ENCODE results near the gene WRNIP1. TPM values are rescaled to one million over a fixed set of nuclear protein-coding genes. Genes with fewer than 3 reads are reported as not detected.

WRNIP1 gene
- total and polyA plus RNA-seq, 10 of the 15 experiments (the other 5 are each of a cell fraction or from before 2014, with no cell fraction given), result 9.3 to 30.5 (median 24.3) TPM

GRCh38 chr6:2804516-2804915 lies 39.3 kb downstream of the WRNIP1 start:
- no peak for FAIRE-seq
- Histone ChIP-seq H3K9ac (ENCODE audit: control insufficient read depth, insufficient read depth, low read length) (no peak overlapping the region), H4K20me1 (ENCODE audit: control insufficient read depth, insufficient read depth) (no peaks in the 10 kb centered on the region), H3K4me3 (no peak overlapping the region), H3K4me2 (ENCODE audit: control insufficient read depth, insufficient read depth) (no peak overlapping the region), H3K9me3 (replicated peaks; ENCODE audit: control insufficient read depth, insufficient read depth, low read length) (no peaks in the 10 kb centered on the region; the same call in 2 of the 3 replicates), H3K36me3 (ENCODE audit: control insufficient read depth in 2 of 2, insufficient read depth in 2 of 2, low read length in 1 of 2) (no peaks in the 10 kb centered on the region), H3K27me3 (replicated peaks in 1 of 2; ENCODE audit: control insufficient read depth in 2 of 2, insufficient read depth in 2 of 2, low read length in 1 of 2) (no peaks in the 10 kb centered on the region), H3K79me2 (ENCODE audit: control insufficient read depth, insufficient read depth, low read length) (no peaks in the 10 kb centered on the region), H3K4me1 (ENCODE audit: control insufficient read depth, insufficient read depth, low read length) (no peaks in the 10 kb centered on the region), H3K27ac (ENCODE audit: control insufficient read depth, insufficient read depth) (no peak overlapping the region), H2AFZ (ENCODE audit: control insufficient read depth, low read depth, low read length) (no peak overlapping the region)
- no TSS peak for BruUV-seq (replicated peaks)
- ChIA-PET CTCF (no interaction called here), RAD21 (ENCODE audit: unreplicated experiment) (interaction anchor here (0.8 kb wide), 1 partner anchor 13 kb away, joined by 4 read pairs; no protein-coding TSS in a partner anchor), SMC1A (ENCODE audit: uncharacterized antibody, unreplicated experiment) (interaction anchor here (1.5 kb wide), 1 partner anchor 13 kb away, joined by 4 read pairs; no protein-coding TSS in a partner anchor), POLR2A (no interaction called here)
- in situ Hi-C loops (cut with MboI), result no loop called here
- no peak for DNase-seq (ENCODE audit: low read depth, low spot score)
- 76% methylated on average over 6 of the region's 6 CpGs for WGBS (ENCODE audit: insufficient coverage, insufficient replicate concordance, low lambda C conversion rate, missing lambda C conversion rate)
- intact Hi-C loops (cut with micrococcal nuclease; ENCODE audit: unreplicated experiment), result no loop called here
- TF ChIP-seq, protein P1, sequence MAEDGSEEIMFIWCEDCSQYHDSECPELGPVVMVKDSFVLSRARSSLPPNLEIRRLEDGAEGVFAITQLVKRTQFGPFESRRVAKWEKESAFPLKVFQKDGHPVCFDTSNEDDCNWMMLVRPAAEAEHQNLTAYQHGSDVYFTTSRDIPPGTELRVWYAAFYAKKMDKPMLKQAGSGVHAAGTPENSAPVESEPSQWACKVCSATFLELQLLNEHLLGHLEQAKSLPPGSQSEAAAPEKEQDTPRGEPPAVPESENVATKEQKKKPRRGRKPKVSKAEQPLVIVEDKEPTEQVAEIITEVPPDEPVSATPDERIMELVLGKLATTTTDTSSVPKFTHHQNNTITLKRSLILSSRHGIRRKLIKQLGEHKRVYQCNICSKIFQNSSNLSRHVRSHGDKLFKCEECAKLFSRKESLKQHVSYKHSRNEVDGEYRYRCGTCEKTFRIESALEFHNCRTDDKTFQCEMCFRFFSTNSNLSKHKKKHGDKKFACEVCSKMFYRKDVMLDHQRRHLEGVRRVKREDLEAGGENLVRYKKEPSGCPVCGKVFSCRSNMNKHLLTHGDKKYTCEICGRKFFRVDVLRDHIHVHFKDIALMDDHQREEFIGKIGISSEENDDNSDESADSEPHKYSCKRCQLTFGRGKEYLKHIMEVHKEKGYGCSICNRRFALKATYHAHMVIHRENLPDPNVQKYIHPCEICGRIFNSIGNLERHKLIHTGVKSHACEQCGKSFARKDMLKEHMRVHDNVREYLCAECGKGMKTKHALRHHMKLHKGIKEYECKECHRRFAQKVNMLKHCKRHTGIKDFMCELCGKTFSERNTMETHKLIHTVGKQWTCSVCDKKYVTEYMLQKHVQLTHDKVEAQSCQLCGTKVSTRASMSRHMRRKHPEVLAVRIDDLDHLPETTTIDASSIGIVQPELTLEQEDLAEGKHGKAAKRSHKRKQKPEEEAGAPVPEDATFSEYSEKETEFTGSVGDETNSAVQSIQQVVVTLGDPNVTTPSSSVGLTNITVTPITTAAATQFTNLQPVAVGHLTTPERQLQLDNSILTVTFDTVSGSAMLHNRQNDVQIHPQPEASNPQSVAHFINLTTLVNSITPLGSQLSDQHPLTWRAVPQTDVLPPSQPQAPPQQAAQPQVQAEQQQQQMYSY (CRISPR knock-in tag; IDR thresholded peaks at IDR 0.05), result no peak
- TF ChIP-seq NFXL1 (IDR thresholded peaks at IDR 0.05; ENCODE audit: borderline replicate concordance) (no peak), CBFB (IDR thresholded peaks at IDR 0.05; ENCODE audit: low read depth) (no peak), SIX5 (IDR thresholded peaks at IDR 0.05; ENCODE audit: low read depth, low read length, severe bottlenecking) (no peak), HDAC6 (IDR thresholded peaks at IDR 0.05; ENCODE audit: unreplicated experiment) (no peak), MXI1 (IDR thresholded peaks at IDR 0.05; ENCODE audit: low read depth, low read length) (no peak), FOS (IDR thresholded peaks at IDR 0.05; ENCODE audit: borderline replicate concordance, extremely low read depth, insufficient read length) (no peak)
- TF ChIP-seq, protein P2, sequence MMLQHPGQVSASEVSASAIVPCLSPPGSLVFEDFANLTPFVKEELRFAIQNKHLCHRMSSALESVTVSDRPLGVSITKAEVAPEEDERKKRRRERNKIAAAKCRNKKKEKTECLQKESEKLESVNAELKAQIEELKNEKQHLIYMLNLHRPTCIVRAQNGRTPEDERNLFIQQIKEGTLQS (IDR thresholded peaks at IDR 0.05; ENCODE audit: borderline replicate concordance, extremely low read depth, low read depth, low read length), result no peak
- no peak for ATAC-seq

Data from GM12878 (cell line).